H1 (cell line): Measurements from ENCODE around the gene FAM174B. TPM values are rescaled to one million over a fixed set of nuclear protein-coding genes. Genes with fewer than 3 reads are reported as not detected.
A peak's percentile ranks its signal among the peaks of the same experiment; 100 is the strongest.

Source experiments
- CTCF ChIA-PET: fragments of 300-600 bp; sonication (Branson Sonifier 250); formaldehyde crosslinking; loops from one replicate; lab custom pipeline; 2021; ENCODE audit not compliant: partially characterized antibody; lab: Charles Lee
- POLR2A ChIA-PET: fragments of 300-600 bp; sonication (Branson Sonifier 250); formaldehyde crosslinking; loops from one replicate; lab custom pipeline; 2021; ENCODE audit warnings: inconsistent platforms; ENCODE audit not compliant: partially characterized antibody; lab: Charles Lee
- DNase-seq, 2 experiments: peaks; one replicate each; pipeline versions ENCODE4 v3.0.0 to v3.0.0-alpha.2; 2010 to 2022; ENCODE audit warnings: low spot score in 2 of 2, low read depth in 1 of 2, mixed read lengths in 1 of 2
- FAIRE-seq: peaks from 2 replicates; lab custom pipeline; 2011; peaks lifted over from hg19 to GRCh38; lab: Jason Lieb, UNC
- H2AFZ ChIP-seq: 2 replicates; pipeline ENCODE4 v1.8.1; 2012; ENCODE audit warnings: low read length, inconsistent platforms
- H2AK5ac ChIP-seq: 2 replicates; pipeline ENCODE4 v1.6.1; 2013; ENCODE audit warnings: low read depth, low read length
- H2BK120ac ChIP-seq: replicated peaks from 2 replicates; pipeline ENCODE3; 2013; ENCODE audit warnings: low read depth, low read length, inconsistent platforms
- H2BK12ac ChIP-seq: 2 replicates; pipeline ENCODE4 v1.6.1; 2013; ENCODE audit warnings: low read depth, low read length
- H2BK15ac ChIP-seq: 2 replicates; pipeline ENCODE4 v1.6.1; 2013; ENCODE audit warnings: low read length
- H2BK20ac ChIP-seq: 2 replicates; pipeline ENCODE4 v1.6.1; 2013; ENCODE audit warnings: low read length
- H2BK5ac ChIP-seq: 2 replicates; pipeline ENCODE4 v1.6.1; 2013; ENCODE audit warnings: low read depth, low read length
- H3K14ac ChIP-seq: 2 replicates; pipeline ENCODE4 v1.6.1; 2013; ENCODE audit warnings: inconsistent platforms; ENCODE audit not compliant: insufficient read length
- H3K18ac ChIP-seq: 2 replicates; pipeline ENCODE4 v1.6.1; 2013; ENCODE audit warnings: low read length; ENCODE audit errors: extremely low read depth
- H3K23ac ChIP-seq: 2 replicates; pipeline ENCODE4 v1.6.1; 2013; ENCODE audit warnings: inconsistent platforms; ENCODE audit not compliant: insufficient read length
- H3K23me2 ChIP-seq: 2 replicates; pipeline ENCODE4 v1.6.1; 2013; ENCODE audit warnings: low read depth, low read length
- H3K27ac ChIP-seq: 2 replicates; pipeline ENCODE4 v1.6.1; 2011; ENCODE audit warnings: low read depth, low read length, inconsistent platforms
- H3K27me3 ChIP-seq, 4 experiments: replicated peaks in 1 of 4; 1 replicate in 1 of 4; 2 replicates in 3 of 4; pipeline versions ENCODE4 v1.6.1 to v1.8.1; 2011 to 2013; ENCODE audit warnings: low read length in 3 of 4, mild to moderate bottlenecking in 3 of 4, inconsistent platforms in 2 of 4, mixed read lengths in 2 of 4, moderate library complexity in 1 of 4; ENCODE audit not compliant: control insufficient read depth in 3 of 4, insufficient read depth in 3 of 4; ENCODE audit errors: extremely low read depth in 1 of 4
- H3K36me3 ChIP-seq, 4 experiments: 2 replicates each; pipeline versions ENCODE4 v1.6.1 to v1.8.1; 2011 to 2013; ENCODE audit warnings: mild to moderate bottlenecking in 4 of 4, low read length in 3 of 4, moderate library complexity in 2 of 4, control low read depth in 1 of 4, inconsistent platforms in 1 of 4; ENCODE audit not compliant: insufficient read depth in 4 of 4, control insufficient read depth in 2 of 4
- H3K4ac ChIP-seq: replicated peaks from 2 replicates; pipeline ENCODE3; 2013; ENCODE audit warnings: low read length, low read depth, mixed read lengths, inconsistent platforms; ENCODE audit not compliant: insufficient read length
- H3K4me1 ChIP-seq, 4 experiments: replicated peaks in 1 of 4; 1 replicate in 1 of 4; 2 replicates in 3 of 4; pipeline versions ENCODE4 v1.6.1 to v1.8.1; 2011 to 2013; ENCODE audit warnings: low read length in 3 of 4, inconsistent platforms in 2 of 4, mixed read lengths in 1 of 4; ENCODE audit not compliant: insufficient read depth in 4 of 4, control insufficient read depth in 3 of 4
- H3K4me2 ChIP-seq, 2 experiments: 2 replicates each; pipeline versions ENCODE4 v1.6.1 to v1.8.1; 2011 to 2013; ENCODE audit warnings: low read depth in 2 of 2, low read length in 2 of 2, control low read depth in 1 of 2, inconsistent platforms in 1 of 2, mild to moderate bottlenecking in 1 of 2; ENCODE audit not compliant: insufficient read depth in 1 of 2
- H3K4me3 ChIP-seq, 4 experiments: fragments of 200-600, 300-600 bp in 1 of 4; sonication (generic), shearing (Covaris generic), sonication (Bioruptor Twin) in 1 of 4; 2 replicates each; pipeline versions ENCODE4 v1.5.1 to v1.8.1; 2011 to 2016; ENCODE audit warnings: low read length in 4 of 4, low read depth in 3 of 4, control low read depth in 2 of 4, inconsistent platforms in 2 of 4, mild to moderate bottlenecking in 2 of 4, mixed read lengths in 1 of 4, moderate library complexity in 1 of 4; ENCODE audit not compliant: insufficient read depth in 2 of 4; ENCODE audit errors: extremely low read depth in 1 of 4
- H3K56ac ChIP-seq: replicated peaks from 2 replicates; pipeline ENCODE3; 2013; ENCODE audit warnings: low read depth, mild to moderate bottlenecking, mixed read lengths, low read length, inconsistent platforms; ENCODE audit not compliant: insufficient read length
- H3K79me1 ChIP-seq: 2 replicates; pipeline ENCODE4 v1.6.1; 2013; ENCODE audit warnings: low read depth, low read length, control low read depth
- H3K79me2 ChIP-seq, 2 experiments: 2 replicates each; pipeline versions ENCODE4 v1.6.1 to v1.8.1; 2012 to 2013; ENCODE audit warnings: low read length in 2 of 2, mild to moderate bottlenecking in 2 of 2, inconsistent platforms in 1 of 2; ENCODE audit not compliant: insufficient read depth in 2 of 2, control insufficient read depth in 1 of 2
- H3K9ac ChIP-seq, 4 experiments: replicated peaks in 1 of 4; 1 replicate in 1 of 4; 2 replicates in 3 of 4; pipeline versions ENCODE4 v1.6.1 to v1.8.1; 2011 to 2013; ENCODE audit warnings: low read depth in 3 of 4, low read length in 3 of 4, control low read depth in 2 of 4, mild to moderate bottlenecking in 2 of 4, moderate library complexity in 2 of 4, inconsistent platforms in 1 of 4; ENCODE audit errors: extremely low read depth in 1 of 4
- H3K9me3 ChIP-seq, 2 experiments: 2 replicates each; pipeline versions ENCODE4 v1.6.1 to v1.8.1; 2012 to 2013; ENCODE audit warnings: mild to moderate bottlenecking in 2 of 2, moderate library complexity in 2 of 2, control low read depth in 1 of 2, inconsistent platforms in 1 of 2, low read depth in 1 of 2, low read length in 1 of 2, mixed read lengths in 1 of 2; ENCODE audit not compliant: insufficient read depth in 2 of 2
- H4K20me1 ChIP-seq, 2 experiments: replicated peaks in 1 of 2; 2 replicates each; pipeline versions ENCODE3 to v1.8.1; 2011 to 2013; ENCODE audit warnings: inconsistent platforms in 2 of 2, low read length in 2 of 2, mild to moderate bottlenecking in 1 of 2; ENCODE audit not compliant: insufficient read depth in 2 of 2, control insufficient read depth in 1 of 2
- H4K5ac ChIP-seq: 2 replicates; pipeline ENCODE4 v1.6.1; 2013; ENCODE audit warnings: low read length, low read depth, mixed read lengths, inconsistent platforms; ENCODE audit not compliant: insufficient read length
- H4K8ac ChIP-seq: 2 replicates; pipeline ENCODE4 v1.8.0; 2013; ENCODE audit warnings: mild to moderate bottlenecking, moderate library complexity, low read length, inconsistent platforms; ENCODE audit not compliant: insufficient read depth; ENCODE audit errors: extremely low read depth
- H4K91ac ChIP-seq: replicated peaks from 2 replicates; pipeline ENCODE3; 2013; ENCODE audit warnings: low read length, mixed read lengths, inconsistent platforms; ENCODE audit not compliant: insufficient read length
- ASH2L ChIP-seq: fragments of 200-600, 300-600 bp; sonication (generic); IDR thresholded peaks from one replicate; pipeline ENCODE4 v1.7.1; 2017; ENCODE audit warnings: low read length
- BCL11A ChIP-seq, 2 experiments: IDR thresholded peaks; one replicate each; pipeline ENCODE4 v1.6.1; 2011; ENCODE audit warnings: low read depth in 2 of 2, low read length in 2 of 2, mild to moderate bottlenecking in 2 of 2
- CBX5 ChIP-seq: fragments of 300-800, 300-1000 bp; sonication (generic); IDR thresholded peaks from 2 replicates; pipeline ENCODE4 v1.7.1; 2016; ENCODE audit warnings: antibody characterized with exemption, low read length, low read depth
- CBX8 ChIP-seq: fragments of 300-800, 300-1000 bp; sonication (generic); IDR thresholded peaks from 2 replicates; pipeline ENCODE4 v1.7.1; 2016; ENCODE audit warnings: low read depth, low read length, borderline replicate concordance
- CHD1 ChIP-seq: IDR thresholded peaks from 2 replicates; pipeline ENCODE4 v1.6.1; 2012; ENCODE audit warnings: low read depth, low read length, improper control_type of control experiment
- CHD2 ChIP-seq: IDR thresholded peaks from 2 replicates; pipeline ENCODE4 v1.6.1; 2012; ENCODE audit warnings: low read length, improper control_type of control experiment
- EZH2 ChIP-seq: fragments of 200-600 bp; sonication (generic); IDR thresholded peaks from 2 replicates; pipeline ENCODE4 v1.7.1; 2012; ENCODE audit warnings: low read depth, mild to moderate bottlenecking, moderate library complexity, low read length, inconsistent platforms; ENCODE audit not compliant: severe bottlenecking
- FOSL1 ChIP-seq: IDR thresholded peaks from 2 replicates; pipeline ENCODE4 v1.6.1; 2011; ENCODE audit warnings: mild to moderate bottlenecking, low read depth, low read length, moderate library complexity; ENCODE audit not compliant: insufficient read depth
- JUN ChIP-seq: IDR thresholded peaks from 2 replicates; pipeline ENCODE4 v1.6.1; 2011; ENCODE audit warnings: low read depth, mild to moderate bottlenecking, improper control_type of control experiment, low read length
- RAD21 ChIP-seq, 2 experiments: IDR thresholded peaks in 1 of 2; conservative IDR thresholded peaks in 1 of 2; 2 replicates each; pipeline ENCODE4 v1.6.1; 2011; ENCODE audit warnings: low read depth in 2 of 2, low read length in 2 of 2, improper control_type of control experiment in 1 of 2, inconsistent platforms in 1 of 2, mild to moderate bottlenecking in 1 of 2, moderate library complexity in 1 of 2
- RFX5 ChIP-seq: IDR thresholded peaks from 2 replicates; pipeline ENCODE4 v1.6.1; 2011; ENCODE audit warnings: low read depth, low read length, improper control_type of control experiment, borderline replicate concordance
- USF2 ChIP-seq: IDR thresholded peaks from 2 replicates; pipeline ENCODE4 v1.6.1; 2011; ENCODE audit warnings: low read length, improper control_type of control experiment
- WGBS, 2 experiments: shearing (Covaris generic) in 1 of 2; methylation state at CpG; one replicate each; pipeline versions ENCODE4 v1.1.6 to v1.1.7; 2013 to 2015; ENCODE audit warnings: low lambda C conversion rate in 2 of 2, mixed read lengths in 2 of 2, inconsistent platforms in 1 of 2, low coverage in 1 of 2, missing lambda C conversion rate in 1 of 2; ENCODE audit not compliant: insufficient replicate concordance in 2 of 2, insufficient coverage in 1 of 2, insufficient read length in 1 of 2; ENCODE audit errors: extremely low coverage in 1 of 2, missing lambda C conversion rate in 1 of 2; 5-methylcytosine and 5-hydroxymethylcytosine counted together
- polyA plus RNA-seq, 7 experiments: library from polyadenylated mRNA; depleted of rRNA in 3 of 7; stranded (reverse) in 5 of 7; unstranded in 2 of 7; fragments of >200 nt in 5 of 7; fragments of 200-250 nt in 2 of 7; gene quantifications; 1 replicate in 5 of 7; 2 replicates in 1 of 7; 4 replicates in 1 of 7; pipeline versions ENCODE4 v1.2.1 to v1.2.3, GENCODE V29; 2011 to 2013; ENCODE audit warnings: missing spikeins in 2 of 7, mixed read lengths in 2 of 7
- total RNA-seq: library from RNA; stranded (reverse); fragmentation: NEBNext Ultra II Directional; extraction: Animal tissue kit (Norgen Biotek cat#: 25700); gene quantifications from 2 replicates; pipeline ENCODE4 v1.2.1, GENCODE V29; 2021

Gene FAM174B
- total and polyA plus RNA-seq, 2 of the 8 experiments (the other 6 are each of a cell fraction or from before 2014, with no cell fraction given) = 9.3 to 35.2 TPM

- Histone ChIP-seq H3K23ac (no peak overlapping the region), H3K18ac (peak overlapping the region; percentile 72), H3K4me3 (peak overlapping the region in 3 of 4 experiments; percentile 50 to 66 (median 57); a peak in 3 of 8 replicates), H3K9me3 (peaks cover 0 to 5% of the 10 kb centered on the region in 2 experiments; a peak in 1 of 4 replicates), H2BK20ac (no peak overlapping the region), H3K36me3 (peaks cover 0 to 2% (median 0%) of the 10 kb centered on the region in 4 experiments; a peak in 1 of 8 replicates), H2BK120ac (no peak overlapping the region), H3K4me2 (peak overlapping the region; percentile 57 to 82), H2BK15ac (no peak overlapping the region), H2BK12ac (peak overlapping the region; percentile 72; the same call in 1 of the 2 replicates), H3K4me1 (peaks cover 0 to 10% (median 2%) of the 10 kb centered on the region in 4 experiments; a peak in 4 of 7 replicates), H3K23me2 (peaks cover 3% of the 10 kb centered on the region; the same call in 1 of the 2 replicates), H2AFZ (no peak overlapping the region), H3K14ac (no peak overlapping the region), H3K79me2 (peaks cover 0 to 13% of the 10 kb centered on the region in 2 experiments; a peak in 3 of 4 replicates), H2AK5ac (no peak overlapping the region), H4K20me1 (no peaks in the 10 kb centered on the region), H3K56ac (no peak overlapping the region), H4K91ac (no peak overlapping the region), H3K9ac (no peak overlapping the region), H3K27ac (no peak overlapping the region), H3K27me3 (peaks cover 0 to 14% (median 11%) of the 10 kb centered on the region in 4 experiments; a peak in 4 of 7 replicates), H4K5ac (no peak overlapping the region), H3K4ac (no peak overlapping the region), H4K8ac (no peak overlapping the region), H2BK5ac (no peak overlapping the region), H3K79me1 (no peaks in the 10 kb centered on the region)
- peak in 1 of 2 experiments; percentile 45 for DNase-seq
- WGBS, 2 experiments = 80% methylated on average over 6 of the region's 6 CpGs; no CpG with 5 or more reads in 1 of the 2 experiments
- POLR2A ChIA-PET = interaction anchor here (0.7 to 1.4 kb wide), 3 partner anchors 9 to 233 kb away, joined by 3 read pairs; no protein-coding TSS in a partner anchor
- FAIRE-seq = peak; percentile 65
- CTCF ChIA-PET = interaction anchor here (0.7 to 1.3 kb wide), 9 partner anchors 7 to 44 kb away, joined by 3 to 4 read pairs (median 4); no protein-coding TSS in a partner anchor
- no peak for TF ChIP-seq CBX8
- no peak for TF ChIP-seq CHD1
- TF ChIP-seq USF2 = no peak
- peak; percentile 31 for TF ChIP-seq EZH2
- TF ChIP-seq FOSL1 = no peak
- TF ChIP-seq RAD21 (IDR thresholded peaks at IDR 0.05 in 1 of 2, conservative IDR thresholded peaks at IDR 0.05 in 1 of 2; ENCODE audit: low read depth in 2 of 2, low read length in 2 of 2) = no peak
- TF ChIP-seq JUN = no peak
- TF ChIP-seq BCL11A (IDR thresholded peaks at IDR 0.05; ENCODE audit: low read depth in 2 of 2, low read length in 2 of 2) = no peak
- TF ChIP-seq CHD2 = no peak
- TF ChIP-seq ASH2L = no peak
- no peak for TF ChIP-seq RFX5
- TF ChIP-seq CBX5 = no peak
These were observed 514 bp upstream of the FAM174B start for GRCh38 chr15:92656089-92656488.
